Stimulated activated effector memory CD8-positive, alpha-beta T cell treated with anti-CD3 and anti-CD28 coated beads, Interleukin-12 subunit alpha, Interleukin-12 subunit beta, amount 100 ng/mL, for 72 hours (primary cell): ENCODE results near the gene CHRM1.
A peak's percentile ranks its signal among the peaks of the same experiment; 100 is the strongest.
"Not testable (repeated sequence)": the region's sequence is repeated elsewhere in the genome, so short reads cannot be mapped to it uniquely, and the experiment has no call there.

Experiments used
- ATAC-seq: fragments of 150-1000 bp; cut with Tn5 transposase; 2 replicates; pipeline ENCODE4 v1.10.0; 2021
- DNase-seq, 2 donors: peaks; one replicate each; pipeline ENCODE4 v3.0.0; 2021 to 2022; ENCODE audit warnings: low spot score in 2 of 2
- H3K27ac Mint-ChIP-seq: one replicate; pipeline ENCODE4 v1.8.0; 2022; ENCODE audit warnings: mild to moderate bottlenecking, mixed read lengths
- H3K36me3 Mint-ChIP-seq: one replicate; pipeline ENCODE4 v1.8.0; 2022; ENCODE audit warnings: mild to moderate bottlenecking, mixed read lengths
- H3K4me1 Mint-ChIP-seq: one replicate; pipeline ENCODE4 v1.8.0; 2022; ENCODE audit warnings: mixed read lengths
- H3K4me3 Mint-ChIP-seq: one replicate; pipeline ENCODE4 v1.8.0; 2022; ENCODE audit warnings: mild to moderate bottlenecking, mixed read lengths
- H3K9me3 Mint-ChIP-seq: one replicate; pipeline ENCODE4 v1.8.0; 2022; ENCODE audit warnings: mixed read lengths

CHRM1 gene

GRCh38 chr11:62921201-62921572, at the start of gene CHRM1:
TSS of gene CHRM1 (minus strand) at chr11:62921363. CDS start at chr11:62911100, 10,263 bp downstream.
- Mint-ChIP-seq H3K9me3 (no peaks in the 10 kb centered on the region), H3K27ac (peak within 1 kb of the TSS; percentile 63), H3K4me1 (peaks cover 29% of the 10 kb centered on the region), H3K4me3 (peak within 1 kb of the TSS; percentile 70), H3K36me3 (no peaks in the 10 kb centered on the region)
- DNase-seq (no peak), ATAC-seq (no peak)

- no peaks in the 10 kb centered on the region for H3K36me3 Mint-ChIP-seq
Measured at GRCh38 chr11:62965574-62965973, 44.4 kb upstream of the CHRM1 start.

GRCh38 chr11:62962391-62962790, 41.2 kb upstream of the CHRM1 start:
- Mint-ChIP-seq H3K36me3 (no peaks in the 10 kb centered on the region), H3K27ac (no peak overlapping the region), H3K4me1 (no peaks in the 10 kb centered on the region), H3K9me3 (no peaks in the 10 kb centered on the region), H3K4me3 (no peak overlapping the region)
- ATAC-seq (no peak), DNase-seq (no peak)

More at GRCh38 chr11:62965574-62965973, 44.4 kb upstream of the CHRM1 start:
- no peaks in the 10 kb centered on the region for H3K9me3 Mint-ChIP-seq
- H3K27ac Mint-ChIP-seq: no peak overlapping the region
- no peaks in the 10 kb centered on the region for H3K4me1 Mint-ChIP-seq
- no peak for ATAC-seq
- no peak for DNase-seq
- no peak overlapping the region for H3K4me3 Mint-ChIP-seq

GRCh38 chr11:62961017-62961570, 39.9 kb upstream of the CHRM1 start:
- Mint-ChIP-seq H3K9me3 (no peaks in the 10 kb centered on the region), H3K4me3 (no peak overlapping the region), H3K36me3 (no peaks in the 10 kb centered on the region), H3K4me1 (no peaks in the 10 kb centered on the region), H3K27ac (no peak overlapping the region)
- ATAC-seq (no peak), DNase-seq (no peak)

- H3K9me3 Mint-ChIP-seq: no peaks in the 10 kb centered on the region
- H3K27ac Mint-ChIP-seq: no peak overlapping the region
- no peaks in the 10 kb centered on the region for H3K4me1 Mint-ChIP-seq
- DNase-seq: no peak
- no peaks in the 10 kb centered on the region for H3K36me3 Mint-ChIP-seq
- no peak for ATAC-seq
- H3K4me3 Mint-ChIP-seq: no peak overlapping the region
Measured at GRCh38 chr11:62959422-62959980, 38.3 kb upstream of the CHRM1 start.

- no peak overlapping the region for H3K27ac Mint-ChIP-seq
- no peak for DNase-seq
- no peaks in the 10 kb centered on the region for H3K9me3 Mint-ChIP-seq
- no peak overlapping the region for H3K4me3 Mint-ChIP-seq
- no peaks in the 10 kb centered on the region for H3K36me3 Mint-ChIP-seq
- ATAC-seq: no peak
- no peaks in the 10 kb centered on the region for H3K4me1 Mint-ChIP-seq
Measured at GRCh38 chr11:62958547-62959421, 37.6 kb upstream of the CHRM1 start.

GRCh38 chr11:62957147-62957546, 36.0 kb upstream of the CHRM1 start:
- no peak for DNase-seq
- H3K4me3 Mint-ChIP-seq: no peak overlapping the region
- no peaks in the 10 kb centered on the region for H3K36me3 Mint-ChIP-seq
- no peak overlapping the region for H3K27ac Mint-ChIP-seq
- H3K4me1 Mint-ChIP-seq: no peaks in the 10 kb centered on the region
- no peaks in the 10 kb centered on the region for H3K9me3 Mint-ChIP-seq
- ATAC-seq: no peak

GRCh38 chr11:62954478-62954877, 33.3 kb upstream of the CHRM1 start:
- DNase-seq: no peak
- Mint-ChIP-seq H3K27ac (no peak overlapping the region), H3K36me3 (no peaks in the 10 kb centered on the region), H3K9me3 (no peaks in the 10 kb centered on the region), H3K4me3 (no peak overlapping the region), H3K4me1 (no peaks in the 10 kb centered on the region)
- no peak for ATAC-seq

- no peak for DNase-seq
- H3K27ac Mint-ChIP-seq: no peak overlapping the region
- no peaks in the 10 kb centered on the region for H3K9me3 Mint-ChIP-seq
- H3K4me1 Mint-ChIP-seq: no peaks in the 10 kb centered on the region
- H3K4me3 Mint-ChIP-seq: no peak overlapping the region
- H3K36me3 Mint-ChIP-seq: no peaks in the 10 kb centered on the region
- ATAC-seq: no peak
Measured at GRCh38 chr11:62953811-62954210, 32.6 kb upstream of the CHRM1 start.

GRCh38 chr11:62948765-62949320, 27.7 kb upstream of the CHRM1 start:
- ATAC-seq (no peak), DNase-seq (no peak)
- no peaks in the 10 kb centered on the region for H3K36me3 Mint-ChIP-seq
- H3K4me3 Mint-ChIP-seq: no peak overlapping the region
- no peaks in the 10 kb centered on the region for H3K9me3 Mint-ChIP-seq
- no peak overlapping the region for H3K27ac Mint-ChIP-seq
- no peaks in the 10 kb centered on the region for H3K4me1 Mint-ChIP-seq

GRCh38 chr11:62945538-62945937, 24.4 kb upstream of the CHRM1 start:
- not testable (repeated sequence) for H3K36me3 Mint-ChIP-seq, H3K9me3 Mint-ChIP-seq, H3K27ac Mint-ChIP-seq, ATAC-seq, H3K4me1 Mint-ChIP-seq, H3K4me3 Mint-ChIP-seq, DNase-seq

- H3K4me1 Mint-ChIP-seq, H3K36me3 Mint-ChIP-seq, H3K9me3 Mint-ChIP-seq, H3K4me3 Mint-ChIP-seq, DNase-seq, ATAC-seq, H3K27ac Mint-ChIP-seq: not testable (repeated sequence)
Measured at GRCh38 chr11:62937528-62937927, 16.4 kb upstream of the CHRM1 start.

GRCh38 chr11:62934496-62934785, 13.3 kb upstream of the CHRM1 start:
- Mint-ChIP-seq H3K4me3 (no peak overlapping the region), H3K27ac (no peak overlapping the region), H3K9me3 (peaks cover 8% of the 10 kb centered on the region), H3K4me1 (peaks cover 9% of the 10 kb centered on the region), H3K36me3 (no peaks in the 10 kb centered on the region)
- no peak for DNase-seq
- ATAC-seq: no peak

GRCh38 chr11:62933750-62934495, 12.8 kb upstream of the CHRM1 start:
- H3K36me3 Mint-ChIP-seq: no peaks in the 10 kb centered on the region
- H3K27ac Mint-ChIP-seq: no peak overlapping the region
- no peak overlapping the region for H3K4me3 Mint-ChIP-seq
- DNase-seq (no peak), ATAC-seq (peak; percentile 4)
- peaks cover 9% of the 10 kb centered on the region for H3K4me1 Mint-ChIP-seq
- peaks cover 8% of the 10 kb centered on the region for H3K9me3 Mint-ChIP-seq

- H3K4me3 Mint-ChIP-seq: no peak overlapping the region
- H3K27ac Mint-ChIP-seq: no peak overlapping the region
- DNase-seq (no peak), ATAC-seq (no peak)
- no peaks in the 10 kb centered on the region for H3K36me3 Mint-ChIP-seq
- peaks cover 8% of the 10 kb centered on the region for H3K9me3 Mint-ChIP-seq
- peaks cover 9% of the 10 kb centered on the region for H3K4me1 Mint-ChIP-seq
Measured at GRCh38 chr11:62933285-62933684, 12.1 kb upstream of the CHRM1 start.
